Mesendoderm (in vitro differentiated cells): Measurements from ENCODE around the gene TSHZ1.

Experiments used
- DNase-seq: peaks from one replicate; pipeline ENCODE4 v3.0.0; 2013
- H2AK5ac ChIP-seq: 2 replicates; pipeline ENCODE4 v1.6.1; 2013; ENCODE audit warnings: low read length, inconsistent platforms
- H2BK120ac ChIP-seq: 2 replicates; pipeline ENCODE4 v1.6.1; 2013; ENCODE audit warnings: low read depth, mild to moderate bottlenecking, low read length, moderate library complexity, mixed read lengths
- H2BK15ac ChIP-seq: replicated peaks from 2 replicates; pipeline ENCODE4 v1.6.1; 2013; ENCODE audit warnings: low read depth, mild to moderate bottlenecking, moderate library complexity
- H2BK5ac ChIP-seq: 2 replicates; pipeline ENCODE4 v1.6.1; 2013; ENCODE audit warnings: low read length, inconsistent platforms
- H3K18ac ChIP-seq: 2 replicates; pipeline ENCODE4 v1.6.1; 2013; ENCODE audit warnings: mild to moderate bottlenecking, low read length, mixed read lengths
- H3K23ac ChIP-seq: one replicate; pipeline ENCODE4 v1.6.1; 2013; ENCODE audit warnings: low read length
- H3K27ac ChIP-seq: 2 replicates; pipeline ENCODE4 v1.5.1; 2013; ENCODE audit warnings: low read depth, mild to moderate bottlenecking, inconsistent platforms, low read length, moderate library complexity
- H3K27me3 ChIP-seq: 2 replicates; pipeline ENCODE4 v1.6.1; 2013; ENCODE audit warnings: low read length, control low read depth, mild to moderate bottlenecking, inconsistent platforms; ENCODE audit not compliant: insufficient read depth, poor library complexity
- H3K36me3 ChIP-seq: 2 replicates; pipeline ENCODE4 v1.6.1; 2013; ENCODE audit warnings: low read length, inconsistent platforms; ENCODE audit not compliant: control insufficient read depth, insufficient read depth
- H3K4ac ChIP-seq: one replicate; pipeline ENCODE4 v1.6.1; 2013; ENCODE audit warnings: low read depth, mild to moderate bottlenecking, low read length, moderate library complexity
- H3K4me1 ChIP-seq: 2 replicates; pipeline ENCODE4 v1.6.1; 2013; ENCODE audit warnings: low read depth, low read length, inconsistent platforms; ENCODE audit not compliant: control insufficient read depth
- H3K4me2 ChIP-seq: 2 replicates; pipeline ENCODE4 v1.6.1; 2013; ENCODE audit warnings: low read length
- H3K4me3 ChIP-seq: 2 replicates; pipeline ENCODE4 v1.5.1; 2013; ENCODE audit warnings: mild to moderate bottlenecking, low read length
- H3K56ac ChIP-seq: one replicate; pipeline ENCODE4 v1.6.1; 2013; ENCODE audit warnings: low read length
- H3K79me1 ChIP-seq: 2 replicates; pipeline ENCODE4 v1.6.1; 2013; ENCODE audit warnings: low read length, inconsistent platforms
- H3K79me2 ChIP-seq: 2 replicates; pipeline ENCODE4 v1.6.1; 2013; ENCODE audit warnings: mild to moderate bottlenecking, low read length; ENCODE audit not compliant: control insufficient read depth, insufficient read depth
- H3K9ac ChIP-seq: 2 replicates; pipeline ENCODE4 v1.6.1; 2013; ENCODE audit warnings: low read length, inconsistent platforms
- H4K5ac ChIP-seq: one replicate; pipeline ENCODE4 v1.6.1; 2013; ENCODE audit warnings: low read length
- H4K8ac ChIP-seq: one replicate; pipeline ENCODE4 v1.6.1; 2013; ENCODE audit warnings: low read depth, mild to moderate bottlenecking, control low read depth, low read length, moderate library complexity
- WGBS: extraction: QIAGEN DNeasy Blood & Tissue Kit; methylation state at CpG from one replicate; pipeline ENCODE4 v1.1.7; 2013; ENCODE audit warnings: low lambda C conversion rate, missing lambda C conversion rate; ENCODE audit not compliant: insufficient coverage; ENCODE audit errors: extremely low coverage; 5-methylcytosine and 5-hydroxymethylcytosine counted together

Gene TSHZ1

DNA sequence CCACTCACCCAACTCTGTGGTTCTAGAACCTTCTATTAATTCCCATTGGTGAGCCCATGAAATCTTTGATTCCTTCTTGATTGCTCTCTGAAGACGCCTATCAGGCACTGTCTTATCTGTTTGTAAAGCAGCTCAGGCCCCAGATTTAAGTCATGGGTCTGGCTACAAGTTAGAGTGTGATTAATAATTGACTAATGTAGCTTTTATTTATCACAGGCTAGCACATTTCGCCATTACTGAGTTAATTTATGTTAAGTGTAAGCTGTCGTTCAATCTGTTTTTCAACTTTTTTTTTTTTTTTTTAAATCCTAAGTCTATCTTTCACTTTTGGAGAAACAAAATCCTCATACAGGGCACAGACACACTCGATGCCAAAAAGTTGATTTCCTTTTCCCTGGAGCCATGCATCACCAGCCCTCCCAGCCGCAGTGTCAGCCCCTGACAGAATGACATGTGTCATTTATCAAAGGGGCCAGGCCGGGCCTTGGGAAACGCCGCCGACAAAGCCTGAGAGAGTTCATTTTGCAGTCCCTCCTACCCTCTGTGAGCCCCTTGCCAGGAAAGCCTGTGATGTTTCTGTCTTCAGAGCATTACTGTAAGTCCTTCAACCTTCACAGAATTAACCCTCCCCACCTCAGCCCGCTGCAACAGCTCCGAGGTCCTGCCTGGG lies 15.8 kb downstream of the TSHZ1 start:
- H3K4me3 ChIP-seq: no peak overlapping the region
- no peak overlapping the region for H3K4ac ChIP-seq
- no peaks in the 10 kb centered on the region for H3K36me3 ChIP-seq
- no peak overlapping the region for H3K27ac ChIP-seq
- H3K27me3 ChIP-seq: no peaks in the 10 kb centered on the region
- WGBS: no CpG with 5 or more reads among the region's 11 CpGs
- H2BK15ac ChIP-seq: no peak overlapping the region
- H2BK120ac ChIP-seq: no peak overlapping the region
- no peak for DNase-seq
- H3K4me1 ChIP-seq: no peaks in the 10 kb centered on the region
- H3K23ac ChIP-seq: no peak overlapping the region
- no peak overlapping the region for H4K5ac ChIP-seq
- no peak overlapping the region for H3K56ac ChIP-seq
- H2AK5ac ChIP-seq: no peak overlapping the region
- no peaks in the 10 kb centered on the region for H3K79me2 ChIP-seq
- no peaks in the 10 kb centered on the region for H3K79me1 ChIP-seq
- no peak overlapping the region for H3K4me2 ChIP-seq
- H2BK5ac ChIP-seq: no peak overlapping the region
- H3K18ac ChIP-seq: no peak overlapping the region
- no peak overlapping the region for H3K9ac ChIP-seq
- no peak overlapping the region for H4K8ac ChIP-seq

GRCh38 chr18:75226956-75227316 lies 16.3 kb downstream of the TSHZ1 start:
- Histone ChIP-seq H2BK120ac (no peak overlapping the region), H3K4me1 (no peaks in the 10 kb centered on the region), H3K36me3 (no peaks in the 10 kb centered on the region), H2BK15ac (no peak overlapping the region), H3K79me1 (no peaks in the 10 kb centered on the region), H3K56ac (no peak overlapping the region), H3K4me2 (no peak overlapping the region), H3K4me3 (no peak overlapping the region), H3K4ac (no peak overlapping the region), H3K79me2 (no peaks in the 10 kb centered on the region), H3K23ac (no peak overlapping the region), H3K27me3 (no peaks in the 10 kb centered on the region), H2AK5ac (no peak overlapping the region), H4K5ac (no peak overlapping the region), H3K9ac (no peak overlapping the region), H2BK5ac (no peak overlapping the region), H3K27ac (no peak overlapping the region), H3K18ac (no peak overlapping the region), H4K8ac (no peak overlapping the region)
- WGBS: no CpG with 5 or more reads among the region's 5 CpGs
- DNase-seq: no peak

GRCh38 chr18:75227535-75228296 lies 17.1 kb downstream of the TSHZ1 start:
- Histone ChIP-seq H2BK120ac (no peak overlapping the region), H3K56ac (no peak overlapping the region), H4K8ac (no peak overlapping the region), H3K79me1 (no peaks in the 10 kb centered on the region), H2BK5ac (no peak overlapping the region), H3K36me3 (no peaks in the 10 kb centered on the region), H2BK15ac (no peak overlapping the region), H3K4me2 (no peak overlapping the region), H3K23ac (no peak overlapping the region), H3K18ac (no peak overlapping the region), H3K4ac (no peak overlapping the region), H3K27me3 (no peaks in the 10 kb centered on the region), H3K79me2 (no peaks in the 10 kb centered on the region), H3K4me3 (no peak overlapping the region), H3K4me1 (no peaks in the 10 kb centered on the region), H4K5ac (no peak overlapping the region), H3K9ac (no peak overlapping the region), H2AK5ac (no peak overlapping the region), H3K27ac (no peak overlapping the region)
- no CpG with 5 or more reads among the region's 11 CpGs for WGBS
- no peak for DNase-seq

- H3K79me2 ChIP-seq: no peaks in the 10 kb centered on the region
- no peaks in the 10 kb centered on the region for H3K4me1 ChIP-seq
- no peak overlapping the region for H3K4ac ChIP-seq
- H4K8ac ChIP-seq: no peak overlapping the region
- H4K5ac ChIP-seq: no peak overlapping the region
- no peak overlapping the region for H3K9ac ChIP-seq
- no peak for DNase-seq
- H3K36me3 ChIP-seq: no peaks in the 10 kb centered on the region
- H3K4me3 ChIP-seq: no peak overlapping the region
- H2AK5ac ChIP-seq: no peak overlapping the region
- H3K56ac ChIP-seq: no peak overlapping the region
- no peak overlapping the region for H3K23ac ChIP-seq
- H3K4me2 ChIP-seq: no peak overlapping the region
- no peak overlapping the region for H2BK15ac ChIP-seq
- no peak overlapping the region for H3K27ac ChIP-seq
- no peaks in the 10 kb centered on the region for H3K79me1 ChIP-seq
- no CpG with 5 or more reads among the region's 9 CpGs for WGBS
- H3K18ac ChIP-seq: no peak overlapping the region
- no peak overlapping the region for H2BK5ac ChIP-seq
- H3K27me3 ChIP-seq: no peaks in the 10 kb centered on the region
- no peak overlapping the region for H2BK120ac ChIP-seq
Measured at GRCh38 chr18:75228967-75229366, 18.4 kb downstream of the TSHZ1 start.

DNA sequence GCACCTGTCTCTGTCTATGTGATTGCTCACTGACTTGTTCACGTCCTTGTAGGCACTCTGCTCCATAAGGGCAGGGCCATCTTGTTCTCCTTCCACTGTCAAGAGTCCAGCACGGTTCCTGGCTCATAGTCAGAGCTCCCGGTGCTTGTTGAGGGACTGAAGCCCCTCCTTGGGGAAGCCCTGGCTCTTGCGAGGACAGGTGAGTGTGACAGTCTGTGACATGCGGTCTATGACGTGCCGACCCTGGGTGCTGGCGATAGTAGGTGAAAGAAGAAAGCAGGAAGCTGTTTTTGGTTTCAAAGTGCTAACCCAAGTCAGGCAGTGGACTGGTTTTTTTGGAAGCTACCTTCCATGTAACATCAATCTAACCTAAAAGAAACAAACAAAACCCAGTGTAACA lies 18.8 kb downstream of the TSHZ1 start:
- Histone ChIP-seq H3K18ac (no peak overlapping the region), H4K5ac (no peak overlapping the region), H3K79me2 (no peaks in the 10 kb centered on the region), H3K27ac (no peak overlapping the region), H3K79me1 (no peaks in the 10 kb centered on the region), H3K4me3 (no peak overlapping the region), H2BK15ac (no peak overlapping the region), H3K23ac (no peak overlapping the region), H2BK5ac (no peak overlapping the region), H2AK5ac (no peak overlapping the region), H3K56ac (no peak overlapping the region), H3K27me3 (no peaks in the 10 kb centered on the region), H4K8ac (no peak overlapping the region), H3K4me1 (no peaks in the 10 kb centered on the region), H3K4me2 (no peak overlapping the region), H3K9ac (no peak overlapping the region), H2BK120ac (no peak overlapping the region), H3K36me3 (no peaks in the 10 kb centered on the region), H3K4ac (no peak overlapping the region)
- WGBS: no CpG with 5 or more reads among the region's 8 CpGs
- no peak for DNase-seq
